A549 treated with AZD9567 at 1 μM for 4 hours (cell line): ENCODE measurements around the gene FOXD4. TPM values are rescaled to one million over a fixed set of nuclear protein-coding genes. Genes with fewer than 3 reads are reported as not detected.

Experiments used
- total RNA-seq: library from RNA; stranded (reverse); fragments of 200-300 nt; extraction: Qiagen RNA extraction; gene quantifications from 5 replicates; pipeline ENCODE4 v1.2.3, GENCODE V29; 2022; ENCODE audit not compliant: insufficient read depth

The FOXD4 gene
- total RNA-seq = 0.45 to 0.66 TPM (median 0.52 TPM) in 4 of 5 replicates, not detected in the other

GRCh38 chr9:117995-118467 is at the start of gene FOXD4:
Gene FOXD4 (minus strand): TSS chr9:118417. CDS start chr9:118119, 298 bp downstream.

Other genes with a start within 250 kb of the FOXD4 start
- gene WASHC1, start 89.0 kb downstream of the FOXD4 start, total RNA-seq = 8.6 to 12.3 TPM (median 11.5 TPM) in 5 replicates
- 28.1 to 45.2 TPM (median 28.9 TPM) in 5 replicates for gene ZNG1A, start 60.6 kb upstream of the FOXD4 start, total RNA-seq
- 0.34 to 0.47 TPM (median 0.36 TPM) in 4 of 5 replicates, not detected in the other for gene DOCK8, start 96.4 kb upstream of the FOXD4 start, total RNA-seq